Measurements from ENCODE around the gene TEX2. TPM values are rescaled to one million over a fixed set of nuclear protein-coding genes. Genes with fewer than 3 reads are reported as not detected.

Gene TEX2
- total RNA-seq, 4 donors from 2014 or later = 35.5 to 41.3 (median 36.9) TPM

DNA sequence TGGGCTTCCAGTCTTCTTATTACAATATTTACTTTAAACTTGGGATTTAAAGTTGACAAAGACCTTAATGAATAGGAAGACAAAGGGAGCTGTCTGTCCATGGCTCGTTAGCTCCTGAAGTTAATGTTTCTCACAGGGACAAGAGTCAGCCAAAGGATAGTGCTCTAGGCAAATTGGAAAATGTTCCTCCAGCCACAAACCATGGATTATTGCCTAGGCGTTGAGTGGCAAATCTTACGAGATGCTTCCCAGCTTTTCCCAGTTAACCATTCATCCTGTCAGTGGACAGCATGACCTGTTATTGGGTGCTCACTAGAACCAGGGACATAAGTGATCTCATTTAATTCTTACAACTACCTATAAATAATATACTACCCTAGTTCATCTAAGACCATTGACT, 3.6 kb downstream of the TEX2 start:
- TF ChIP-seq POLR2A (IDR thresholded peaks at IDR 0.05) (no peak), CTCF (IDR thresholded peaks at IDR 0.05) (no peak), EP300 (IDR thresholded peaks at IDR 0.05) (no peak), POLR2AphosphoS5 (IDR thresholded peaks at IDR 0.05) (no peak)
- no peak for DNase-seq (ENCODE audit: low spot score in 2 of 2)
- Histone ChIP-seq H3K4me1 (peaks cover 37% of the 10 kb centered on the region), H3K36me3 (no peaks in the 10 kb centered on the region), H3K9me3 (no peaks in the 10 kb centered on the region), H3K4me3 (no peak overlapping the region), H3K27me3 (no peaks in the 10 kb centered on the region), H3K27ac (no peak overlapping the region)
- 68% methylated on average over 3 of the region's 3 CpGs for WGBS

GRCh38 chr17:64256913-64257807, 5.9 kb downstream of the TEX2 start:
- Histone ChIP-seq H3K27ac (no peak overlapping the region), H3K4me3 (no peak overlapping the region), H3K36me3 (no peaks in the 10 kb centered on the region), H3K4me1 (peaks cover 32% of the 10 kb centered on the region), H3K27me3 (no peaks in the 10 kb centered on the region), H3K9me3 (no peaks in the 10 kb centered on the region)
- TF ChIP-seq CTCF (IDR thresholded peaks at IDR 0.05) = no peak
- no peak for TF ChIP-seq EP300 (IDR thresholded peaks at IDR 0.05)
- no peak for TF ChIP-seq POLR2AphosphoS5 (IDR thresholded peaks at IDR 0.05)
- 68% methylated on average over 9 of the region's 9 CpGs for WGBS
- DNase-seq (ENCODE audit: low spot score in 2 of 2) = no peak

DNA sequence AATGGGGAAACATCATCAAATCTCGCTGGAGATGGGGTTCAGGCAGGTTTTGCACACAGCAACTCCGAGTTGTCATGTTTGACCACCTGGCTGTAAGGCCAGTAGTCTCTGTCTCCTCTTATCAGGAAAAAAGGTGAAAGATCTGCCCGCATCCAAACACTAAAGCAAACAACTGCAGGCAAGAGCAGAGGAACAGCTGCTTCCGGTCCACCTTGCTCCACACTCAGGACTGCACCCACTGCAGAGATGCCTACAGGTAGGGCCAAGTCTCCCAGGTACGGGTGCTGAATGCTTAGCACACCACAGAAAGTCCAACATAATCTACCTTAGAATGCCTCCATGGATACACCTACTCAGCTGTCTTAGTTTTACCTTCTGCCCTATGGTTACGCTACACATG, 7.3 kb downstream of the TEX2 start:
- Histone ChIP-seq H3K4me1 (peaks cover 18% of the 10 kb centered on the region), H3K27ac (no peak overlapping the region), H3K9me3 (no peaks in the 10 kb centered on the region), H3K36me3 (no peaks in the 10 kb centered on the region), H3K27me3 (no peaks in the 10 kb centered on the region), H3K4me3 (no peak overlapping the region)
- WGBS = 89% methylated on average over 6 of the region's 6 CpGs
- no peak for DNase-seq (ENCODE audit: low spot score in 2 of 2)
- no peak for TF ChIP-seq EP300 (IDR thresholded peaks at IDR 0.05)
- TF ChIP-seq CTCF (IDR thresholded peaks at IDR 0.05) = no peak
- TF ChIP-seq POLR2A (IDR thresholded peaks at IDR 0.05) = no peak
- no peak for TF ChIP-seq POLR2AphosphoS5 (IDR thresholded peaks at IDR 0.05)

- H3K4me1 ChIP-seq = peaks cover 9% of the 10 kb centered on the region
- WGBS = 86% methylated on average over 2 of the region's 2 CpGs
- no peak for TF ChIP-seq CTCF (IDR thresholded peaks at IDR 0.05)
- TF ChIP-seq POLR2A (IDR thresholded peaks at IDR 0.05) = no peak
- TF ChIP-seq POLR2AphosphoS5 (IDR thresholded peaks at IDR 0.05) = no peak
- no peak for TF ChIP-seq EP300 (IDR thresholded peaks at IDR 0.05)
- no peak overlapping the region for H3K27ac ChIP-seq
- no peak overlapping the region for H3K4me3 ChIP-seq
- H3K36me3 ChIP-seq = no peaks in the 10 kb centered on the region
- DNase-seq (ENCODE audit: low spot score in 2 of 2) = no peak
- no peaks in the 10 kb centered on the region for H3K9me3 ChIP-seq
- H3K27me3 ChIP-seq = no peaks in the 10 kb centered on the region
These were observed 8.3 kb downstream of the TEX2 start for GRCh38 chr17:64254755-64255154.

GRCh38 chr17:64253470-64253869, 9.6 kb downstream of the TEX2 start:
- no peak for DNase-seq (ENCODE audit: low spot score in 2 of 2)
- peaks cover 7% of the 10 kb centered on the region for H3K4me1 ChIP-seq
- H3K36me3 ChIP-seq = no peaks in the 10 kb centered on the region
- no peak for TF ChIP-seq POLR2A (IDR thresholded peaks at IDR 0.05)
- no peak for TF ChIP-seq CTCF (IDR thresholded peaks at IDR 0.05)
- no peak for TF ChIP-seq POLR2AphosphoS5 (IDR thresholded peaks at IDR 0.05)
- no peak for TF ChIP-seq EP300 (IDR thresholded peaks at IDR 0.05)
- no peaks in the 10 kb centered on the region for H3K27me3 ChIP-seq
- H3K9me3 ChIP-seq = no peaks in the 10 kb centered on the region
- no peak overlapping the region for H3K27ac ChIP-seq
- H3K4me3 ChIP-seq = no peak overlapping the region
- 81% methylated on average over 5 of the region's 5 CpGs for WGBS
